Thyroid gland (tissue), 4 donors: ENCODE results near the gene ALDH1B1.

Source experiments
- POLR2A ChIP-seq, 2 donors: fragments of 450-650 bp; IDR thresholded peaks; one replicate each; pipeline ENCODE4 v1.6.1; 2017; ENCODE audit warnings: antibody characterized with exemption in 2 of 2, mild to moderate bottlenecking in 2 of 2, moderate library complexity in 1 of 2
- TF ChIP-seq, protein P1 (sequence below), 6 experiments: fragments of 200-600 bp in 3 of 6; fragments of 450-650 bp in 3 of 6; sonication (generic) in 3 of 6; IDR thresholded peaks; one replicate each; pipeline ENCODE4 v1.5.1; 2016 to 2019; ENCODE audit warnings: antibody characterized with exemption in 6 of 6, mild to moderate bottlenecking in 2 of 6, inconsistent platforms in 1 of 6, moderate library complexity in 1 of 6

DNA sequence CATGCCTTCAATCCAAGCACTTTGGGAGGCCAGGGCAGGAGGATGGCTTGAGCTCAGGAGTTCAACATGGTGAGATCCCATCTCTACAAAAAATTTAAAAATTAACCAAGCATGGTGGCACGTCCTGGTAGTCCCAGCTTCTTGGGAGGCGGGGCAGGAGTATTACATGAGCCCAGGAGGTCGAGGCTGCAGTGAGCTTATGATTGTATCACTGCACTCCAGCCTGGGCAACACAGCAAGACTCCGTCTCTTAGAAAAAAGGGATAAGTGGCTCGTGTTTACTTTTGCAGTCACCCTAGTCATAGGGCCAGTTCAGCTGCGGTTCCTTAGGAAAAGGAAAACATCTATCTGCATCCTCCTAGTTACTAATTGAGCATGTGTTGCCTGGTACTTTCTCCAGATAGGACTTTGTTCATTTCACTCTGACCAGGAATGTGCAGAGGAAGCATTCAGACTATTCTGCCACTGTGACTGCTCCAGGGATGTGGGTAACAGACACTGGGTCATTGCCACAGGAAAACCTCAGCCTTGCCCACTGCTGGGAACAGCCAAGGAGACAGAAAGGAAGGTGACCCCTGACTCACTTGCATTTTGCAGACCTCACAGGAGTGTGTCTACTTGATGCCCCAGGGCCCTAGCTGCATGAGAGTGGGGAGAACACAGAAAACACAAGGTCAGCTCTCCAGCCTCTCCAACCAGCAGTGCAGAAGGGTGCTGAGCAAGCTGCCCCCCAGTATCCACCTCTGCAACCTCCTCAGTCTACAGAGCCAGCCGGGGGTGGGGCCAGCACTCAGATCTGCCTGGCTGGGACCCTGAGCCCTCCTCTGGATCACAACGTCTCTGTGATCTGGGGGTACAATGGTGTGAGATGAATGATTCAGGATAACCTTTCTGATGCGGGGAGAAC is 33.9 kb upstream of the ALDH1B1 start:
- TF ChIP-seq, protein P1, sequence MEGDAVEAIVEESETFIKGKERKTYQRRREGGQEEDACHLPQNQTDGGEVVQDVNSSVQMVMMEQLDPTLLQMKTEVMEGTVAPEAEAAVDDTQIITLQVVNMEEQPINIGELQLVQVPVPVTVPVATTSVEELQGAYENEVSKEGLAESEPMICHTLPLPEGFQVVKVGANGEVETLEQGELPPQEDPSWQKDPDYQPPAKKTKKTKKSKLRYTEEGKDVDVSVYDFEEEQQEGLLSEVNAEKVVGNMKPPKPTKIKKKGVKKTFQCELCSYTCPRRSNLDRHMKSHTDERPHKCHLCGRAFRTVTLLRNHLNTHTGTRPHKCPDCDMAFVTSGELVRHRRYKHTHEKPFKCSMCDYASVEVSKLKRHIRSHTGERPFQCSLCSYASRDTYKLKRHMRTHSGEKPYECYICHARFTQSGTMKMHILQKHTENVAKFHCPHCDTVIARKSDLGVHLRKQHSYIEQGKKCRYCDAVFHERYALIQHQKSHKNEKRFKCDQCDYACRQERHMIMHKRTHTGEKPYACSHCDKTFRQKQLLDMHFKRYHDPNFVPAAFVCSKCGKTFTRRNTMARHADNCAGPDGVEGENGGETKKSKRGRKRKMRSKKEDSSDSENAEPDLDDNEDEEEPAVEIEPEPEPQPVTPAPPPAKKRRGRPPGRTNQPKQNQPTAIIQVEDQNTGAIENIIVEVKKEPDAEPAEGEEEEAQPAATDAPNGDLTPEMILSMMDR (IDR thresholded peaks at IDR 0.05), result no peak
- TF ChIP-seq POLR2A (IDR thresholded peaks at IDR 0.05), result no peak
